GM23248 (cell line): ENCODE data around the gene PRKCA. TPM values are rescaled to one million over a fixed set of nuclear protein-coding genes. Genes with fewer than 3 reads are reported as not detected.

Experiments
- DNase-seq: peaks from one replicate; pipeline ENCODE4 v3.0.0-alpha.2; 2015
- H2AFZ ChIP-seq: fragments of 200-600 bp; sonication (generic); 2 replicates; pipeline ENCODE4 v1.6.1; 2016; ENCODE audit warnings: antibody characterized with exemption
- H3F3A ChIP-seq: fragments of 200-600 bp; sonication (generic); 2 replicates; pipeline ENCODE4 v1.6.1; 2016; ENCODE audit warnings: mild to moderate bottlenecking, antibody characterized with exemption, mixed run types; ENCODE audit not compliant: insufficient read depth
- H3K27ac ChIP-seq: fragments of 200-600 bp; sonication (generic); 2 replicates; pipeline ENCODE4 v1.5.1; 2016; ENCODE audit warnings: mild to moderate bottlenecking
- H3K27me3 ChIP-seq: fragments of 200-600 bp; sonication (generic); replicated peaks from 2 replicates; pipeline ENCODE4 v1.6.1; 2016; ENCODE audit warnings: mild to moderate bottlenecking; ENCODE audit not compliant: insufficient read depth
- H3K36me3 ChIP-seq: fragments of 200-600 bp; sonication (generic); 2 replicates; pipeline ENCODE4 v1.6.1; 2016; ENCODE audit warnings: low read depth, mild to moderate bottlenecking
- H3K4me1 ChIP-seq: fragments of 200-600 bp; sonication (generic); 2 replicates; pipeline ENCODE4 v1.6.1; 2016; ENCODE audit warnings: mild to moderate bottlenecking; ENCODE audit not compliant: insufficient read depth
- H3K4me2 ChIP-seq: fragments of 200-600 bp; sonication (generic); one replicate; pipeline ENCODE4 v1.6.1; 2016; ENCODE audit warnings: mild to moderate bottlenecking; ENCODE audit not compliant: unreplicated experiment
- H3K4me3 ChIP-seq: fragments of 200-600 bp; sonication (generic); 2 replicates; pipeline ENCODE4 v1.5.1; 2016; ENCODE audit warnings: mild to moderate bottlenecking
- H3K79me2 ChIP-seq: fragments of 200-600 bp; sonication (generic); 2 replicates; pipeline ENCODE4 v1.6.1; 2016; ENCODE audit warnings: mild to moderate bottlenecking; ENCODE audit not compliant: insufficient read depth
- H3K9ac ChIP-seq: fragments of 200-600 bp; sonication (generic); 2 replicates; pipeline ENCODE4 v1.6.1; 2016; ENCODE audit warnings: mild to moderate bottlenecking
- H3K9me2 ChIP-seq: fragments of 200-600 bp; sonication (generic); 2 replicates; pipeline ENCODE4 v1.6.1; 2016; ENCODE audit warnings: mixed run types, mild to moderate bottlenecking, moderate library complexity; ENCODE audit not compliant: insufficient read depth
- H3K9me3 ChIP-seq: fragments of 200-600 bp; sonication (generic); one replicate; pipeline ENCODE4 v1.6.1; 2017; ENCODE audit warnings: low read depth
- H4K20me1 ChIP-seq: fragments of 200-600 bp; sonication (generic); 2 replicates; pipeline ENCODE4 v1.6.0; 2016; ENCODE audit not compliant: insufficient read depth
- EZH2 ChIP-seq: fragments of 200-600 bp; sonication (generic); IDR thresholded peaks from 2 replicates; pipeline ENCODE4 v1.6.1; 2018; ENCODE audit warnings: antibody characterized with exemption, mild to moderate bottlenecking; ENCODE audit not compliant: insufficient read depth, poor library complexity, severe bottlenecking
- EZH2phosphoT487 ChIP-seq: fragments of 200-600 bp; sonication (generic); IDR thresholded peaks from 2 replicates; pipeline ENCODE4 v1.6.1; 2018; ENCODE audit warnings: antibody characterized with exemption, moderate library complexity, mild to moderate bottlenecking, low read depth; ENCODE audit not compliant: insufficient read depth
- WGBS, 2 experiments: methylation state at CpG; one replicate each; pipeline ENCODE4 v1.1.6; 2015 to 2017; ENCODE audit warnings: low lambda C conversion rate in 2 of 2, low coverage in 1 of 2; ENCODE audit errors: missing lambda C conversion rate in 2 of 2; 5-methylcytosine and 5-hydroxymethylcytosine counted together
- in situ Hi-C: fragments of 300-500 bp; cut with MboI; formaldehyde crosslinking; loops from 2 replicates; pipeline ENCODE4 v1.15.0; 2020
- polyA plus RNA-seq: library from polyadenylated mRNA; unstranded; fragments of >200 nt; fragmentation: Nextera tagmentation; extraction: Ambion mirVana; gene quantifications from 2 replicates; pipeline ENCODE4 v1.2.1, GENCODE V29; 2016
- total RNA-seq: library from RNA; depleted of rRNA; stranded (reverse); fragments of >200 nt; shearing (Covaris generic); gene quantifications from 2 replicates; pipeline ENCODE4 v1.2.3, GENCODE V29; 2014

PRKCA gene
- total and polyA plus RNA-seq, 2 experiments from 2014 or later = 17.3 to 28.5 TPM

DNA sequence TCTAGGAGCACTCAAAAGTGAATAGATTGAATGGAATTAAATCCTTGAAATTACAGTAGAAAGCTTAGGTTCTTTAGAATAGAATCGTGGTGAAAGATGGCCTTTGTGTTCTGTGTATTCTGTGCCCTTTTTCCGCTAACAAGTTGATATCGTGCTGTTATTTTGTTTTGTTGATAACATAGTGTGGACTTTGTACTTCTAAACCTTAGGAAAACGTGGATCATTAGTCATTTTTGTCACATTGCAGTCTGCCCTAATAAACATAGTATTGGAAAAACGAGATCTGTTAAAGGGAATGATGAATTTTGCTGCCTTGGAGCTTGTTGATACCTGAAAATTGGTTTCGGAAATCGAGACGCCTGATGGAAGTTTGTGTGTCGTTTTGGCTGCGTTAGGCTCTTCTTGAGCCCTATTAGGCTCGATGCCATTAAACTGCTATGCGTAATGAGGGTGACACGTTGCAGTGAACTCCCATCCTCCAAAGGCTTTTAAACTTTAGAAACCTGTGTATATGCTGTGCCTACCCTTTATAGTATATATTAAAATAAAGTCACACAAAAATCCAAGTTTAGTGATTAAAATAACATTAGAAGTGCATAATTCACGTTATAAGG, 145.7 kb downstream of the PRKCA start:
- 89 to 90% methylated on average over 14 of the region's 14 CpGs for WGBS, 2 experiments
- Histone ChIP-seq H3K36me3 (no peaks in the 10 kb centered on the region), H3K9me2 (no peaks in the 10 kb centered on the region), H3K4me1 (no peaks in the 10 kb centered on the region), H3K4me2 (no peak overlapping the region), H3K79me2 (peaks cover 98% of the 10 kb centered on the region), H3K27ac (no peak overlapping the region), H3K27me3 (no peaks in the 10 kb centered on the region), H3F3A (no peaks in the 10 kb centered on the region), H3K9me3 (no peaks in the 10 kb centered on the region), H3K4me3 (no peak overlapping the region), H2AFZ (no peak overlapping the region), H4K20me1 (no peaks in the 10 kb centered on the region; the same call in 1 of the 2 replicates), H3K9ac (no peak overlapping the region)
- TF ChIP-seq EZH2phosphoT487 (no peak), EZH2 (no peak)
- in situ Hi-C loops = no loop called here
- no peak for DNase-seq

DNA sequence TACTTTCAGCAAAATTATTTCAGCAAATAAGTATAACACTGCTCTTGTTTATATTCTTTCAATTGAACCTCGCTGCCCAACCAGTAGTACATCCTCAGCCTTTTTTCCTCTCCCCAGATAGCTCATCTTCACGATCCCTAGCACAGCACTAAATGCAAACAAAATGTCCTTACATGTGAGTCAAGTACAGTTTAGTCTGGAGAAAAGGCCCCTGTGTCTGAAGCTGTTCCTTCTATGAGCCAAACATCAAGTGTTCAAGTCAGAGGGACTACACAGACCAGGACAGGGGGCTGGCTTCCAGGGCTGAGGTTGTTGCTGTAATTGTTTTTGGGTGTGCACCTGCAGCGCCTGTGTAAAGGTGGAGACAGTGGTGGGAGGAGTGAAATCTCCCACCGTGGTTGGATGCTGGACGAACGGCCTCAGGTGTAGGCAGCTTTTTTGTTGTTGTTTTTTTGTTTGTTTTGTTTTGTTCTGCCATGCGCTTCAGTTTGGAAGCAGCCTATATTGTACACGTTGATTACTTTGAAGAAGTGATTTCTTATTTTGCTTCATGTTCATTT, 147.1 kb downstream of the PRKCA start:
- H3K79me2 ChIP-seq = peaks cover 98% of the 10 kb centered on the region
- H3K27ac ChIP-seq = no peak overlapping the region
- H3K4me3 ChIP-seq = no peak overlapping the region
- H3K27me3 ChIP-seq = no peaks in the 10 kb centered on the region
- WGBS, 2 experiments = 86 to 89% methylated on average over 8 of the region's 8 CpGs
- H3K4me2 ChIP-seq = no peak overlapping the region
- no peaks in the 10 kb centered on the region for H3K36me3 ChIP-seq
- TF ChIP-seq EZH2phosphoT487 = no peak
- TF ChIP-seq EZH2 = no peak
- no peak overlapping the region for H2AFZ ChIP-seq
- H3K9me3 ChIP-seq = no peaks in the 10 kb centered on the region
- no peaks in the 10 kb centered on the region for H3K4me1 ChIP-seq
- no peak overlapping the region for H3K9ac ChIP-seq
- H4K20me1 ChIP-seq = no peaks in the 10 kb centered on the region; the same call in 1 of the 2 replicates
- DNase-seq = no peak
- in situ Hi-C loops = no loop called here
- no peaks in the 10 kb centered on the region for H3K9me2 ChIP-seq
- H3F3A ChIP-seq = no peaks in the 10 kb centered on the region

DNA sequence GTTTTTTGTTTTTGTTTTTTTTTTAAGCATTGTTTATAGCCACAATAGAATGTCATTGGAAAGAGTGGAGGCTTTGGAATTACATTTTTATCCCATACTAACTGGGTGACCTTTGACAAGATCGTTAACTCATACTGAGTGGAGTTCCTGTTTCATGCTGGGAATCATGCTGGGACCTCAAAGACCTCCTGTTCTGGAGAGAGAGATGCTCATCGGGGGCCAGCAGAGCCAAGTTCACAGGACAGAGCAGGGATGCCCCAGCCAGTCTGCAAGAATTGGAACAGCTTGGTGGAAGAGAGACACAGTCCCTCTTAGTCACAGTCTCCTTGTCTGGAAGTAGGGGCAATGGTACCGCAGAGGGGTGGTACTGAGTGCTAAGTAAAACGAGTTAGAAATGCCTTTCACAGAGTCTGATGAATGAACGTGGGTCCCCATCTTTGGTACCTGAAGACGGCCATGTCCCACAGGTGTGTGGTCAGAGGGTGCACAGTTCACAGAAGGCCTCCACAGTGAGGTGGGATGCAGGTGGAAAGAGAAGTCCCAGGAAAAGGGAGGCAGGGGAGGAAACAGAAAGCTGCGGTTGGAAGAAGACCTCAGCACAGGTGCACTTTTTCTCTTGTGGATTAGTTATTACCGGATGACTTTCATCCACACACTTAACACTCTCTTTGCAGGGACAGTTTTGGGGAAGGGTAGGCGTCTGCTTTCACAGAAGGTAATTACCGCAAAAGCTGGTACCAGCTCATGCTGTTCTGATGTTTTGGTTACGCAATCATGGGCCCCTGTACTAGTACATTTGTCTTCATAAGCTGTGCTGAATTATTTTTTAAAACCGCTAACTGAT, 147.8 kb downstream of the PRKCA start:
- Histone ChIP-seq H3F3A (no peaks in the 10 kb centered on the region), H3K27ac (no peak overlapping the region), H4K20me1 (no peaks in the 10 kb centered on the region), H3K36me3 (no peaks in the 10 kb centered on the region), H3K4me3 (no peak overlapping the region), H3K9ac (no peak overlapping the region), H3K27me3 (no peaks in the 10 kb centered on the region), H3K4me2 (no peak overlapping the region), H3K4me1 (no peaks in the 10 kb centered on the region), H3K9me3 (no peaks in the 10 kb centered on the region), H2AFZ (no peak overlapping the region), H3K79me2 (peaks cover 98% of the 10 kb centered on the region), H3K9me2 (no peaks in the 10 kb centered on the region)
- TF ChIP-seq EZH2phosphoT487 (no peak), EZH2 (no peak)
- no peak for DNase-seq
- 84 to 86% methylated on average over 12 of the region's 12 CpGs for WGBS, 2 experiments
- in situ Hi-C loops = loop anchor here (25.0 kb wide), 1 partner anchor 237 kb away; no protein-coding TSS in a partner anchor

DNA sequence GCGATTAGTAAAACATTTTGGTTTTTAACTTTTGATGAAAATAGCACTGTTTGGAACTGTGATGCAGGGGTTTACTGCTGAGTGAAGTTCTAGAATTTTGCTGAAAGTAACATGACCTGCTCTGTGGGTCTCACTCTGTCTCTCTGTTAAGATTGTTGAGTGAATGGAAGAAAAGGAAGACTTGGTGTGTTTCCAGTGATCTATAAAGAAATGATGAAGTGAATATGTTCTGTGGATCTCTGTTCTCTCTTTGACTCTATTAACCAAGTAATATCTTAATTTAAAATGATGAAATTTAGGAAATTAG, 148.4 kb downstream of the PRKCA start:
- Histone ChIP-seq H3K4me1 (no peaks in the 10 kb centered on the region), H3K9me3 (no peaks in the 10 kb centered on the region), H4K20me1 (no peaks in the 10 kb centered on the region), H3K79me2 (peaks cover 98% of the 10 kb centered on the region), H3K9me2 (no peaks in the 10 kb centered on the region), H3K27ac (no peak overlapping the region), H3K36me3 (no peaks in the 10 kb centered on the region), H3K27me3 (no peaks in the 10 kb centered on the region), H3K4me3 (no peak overlapping the region), H3F3A (no peaks in the 10 kb centered on the region), H3K4me2 (no peak overlapping the region), H2AFZ (no peak overlapping the region), H3K9ac (no peak overlapping the region)
- in situ Hi-C loops = loop anchor here (25.0 kb wide), 1 partner anchor 236 kb away; no protein-coding TSS in a partner anchor
- DNase-seq = no peak
- WGBS, 2 experiments = 100% methylated on average over 1 of the region's 1 CpG
- TF ChIP-seq EZH2 (no peak), EZH2phosphoT487 (no peak)
